T-helper 9 cell (primary cell): ENCODE results near the gene NALCN.

Experiments
- DNase-seq: peaks from one replicate; pipeline ENCODE4 v3.0.0-alpha.2; 2020

The NALCN gene

DNA sequence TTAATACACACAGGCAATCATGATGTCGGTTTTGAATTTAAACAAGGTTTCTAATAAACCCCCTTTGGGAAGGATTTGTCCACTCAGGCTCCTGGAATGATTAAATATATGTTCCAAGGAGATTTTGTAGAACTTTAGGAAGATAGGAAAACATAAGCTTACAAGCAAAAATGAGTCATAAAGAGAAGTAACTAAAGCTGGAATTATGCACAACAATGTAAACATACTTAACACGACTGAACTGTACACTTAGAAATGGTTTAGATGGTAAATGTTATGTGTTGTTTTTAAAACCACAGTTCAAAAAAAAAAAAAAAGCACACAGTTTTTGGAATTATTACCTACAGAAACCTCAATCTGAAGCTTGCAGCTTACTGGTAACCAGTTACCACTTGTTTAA lies 304.4 kb downstream of the NALCN start:
- no peak for DNase-seq

DNA sequence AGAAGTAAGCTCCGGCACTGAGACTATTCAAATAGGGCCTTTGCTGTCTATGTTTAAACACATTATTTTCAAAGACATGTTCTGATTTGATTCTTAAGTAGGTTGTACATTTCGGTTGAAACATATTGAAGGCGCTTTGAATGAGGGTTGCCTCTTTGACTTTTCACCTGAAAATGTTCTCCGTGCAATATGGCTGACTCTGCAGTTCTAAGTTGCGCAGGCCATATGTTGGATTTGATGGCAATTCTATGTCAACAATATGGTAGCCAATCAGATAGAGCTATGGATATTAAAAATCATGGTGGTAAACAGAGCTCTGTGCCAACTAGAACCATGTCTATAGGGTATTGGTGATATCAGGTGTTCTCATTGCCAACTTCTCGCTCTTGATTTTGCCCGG lies 307.3 kb downstream of the NALCN start:
- no peak for DNase-seq

DNA sequence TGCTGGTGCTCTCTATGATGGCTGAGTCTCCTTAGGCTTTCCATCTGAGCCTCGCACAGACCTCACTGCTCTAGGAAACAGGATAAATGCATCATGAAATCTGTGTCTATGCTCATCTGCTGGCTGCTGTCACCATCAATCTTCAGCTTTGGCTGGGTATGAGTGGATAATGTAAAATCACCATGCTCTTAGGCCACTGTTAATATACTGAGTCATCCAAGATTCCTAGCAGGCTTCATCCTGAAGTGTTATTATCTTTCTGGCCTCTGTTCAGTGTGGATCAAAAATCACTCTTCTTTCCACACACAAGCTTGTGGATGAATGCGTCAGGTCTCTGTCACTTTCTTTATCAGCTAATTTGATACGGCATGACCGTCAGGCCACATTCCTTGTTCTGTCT lies 317.4 kb downstream of the NALCN start:
- no peak for DNase-seq

GRCh38 chr13:101092985-101093384 lies 323.3 kb downstream of the NALCN start:
- DNase-seq: no peak

- no peak for DNase-seq
These were observed 326.0 kb downstream of the NALCN start for GRCh38 chr13:101090287-101090686.

DNA sequence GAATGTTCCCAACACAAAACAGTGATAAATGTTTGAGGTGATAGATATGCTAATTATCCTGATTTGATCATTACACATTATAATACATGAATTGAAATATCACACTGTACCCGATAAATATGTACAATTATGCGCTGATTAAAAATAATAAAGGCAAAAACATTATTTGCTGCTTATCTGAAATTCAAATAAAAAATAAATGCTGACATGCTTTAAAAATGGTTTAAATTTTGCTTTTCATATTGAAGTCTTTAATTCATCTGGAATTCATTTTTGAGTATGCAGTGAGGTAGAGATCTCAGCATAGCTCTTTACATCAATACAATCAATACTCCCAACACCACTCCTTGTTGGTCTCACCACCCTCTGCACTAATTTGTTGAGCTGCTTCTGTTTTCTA lies 330.8 kb downstream of the NALCN start:
- DNase-seq: no peak

GRCh38 chr13:101082441-101082840 lies 333.9 kb downstream of the NALCN start:
- DNase-seq: no peak

GRCh38 chr13:101080616-101081015 lies 335.7 kb downstream of the NALCN start:
- no peak for DNase-seq

DNA sequence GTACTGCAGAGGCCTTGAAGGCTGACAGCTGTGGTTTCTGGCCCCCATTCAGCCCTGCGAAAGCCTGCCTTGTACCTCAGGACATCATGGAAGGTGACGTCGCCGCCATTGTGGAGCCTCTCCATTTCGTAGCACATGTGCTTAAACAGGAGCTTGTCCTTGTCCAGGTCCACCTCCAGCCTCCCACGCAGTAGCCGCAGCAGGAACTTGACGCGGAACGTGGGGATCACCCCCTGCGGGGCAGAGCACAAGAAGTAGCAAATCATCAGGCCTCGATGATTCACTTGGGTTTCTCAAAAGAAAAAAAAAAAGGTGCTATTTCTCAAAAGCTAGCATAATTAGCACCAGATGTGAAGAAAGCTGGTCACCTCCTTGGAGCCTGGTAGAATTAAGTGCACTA lies 351.0 kb downstream of the NALCN start:
- no peak for DNase-seq

DNA sequence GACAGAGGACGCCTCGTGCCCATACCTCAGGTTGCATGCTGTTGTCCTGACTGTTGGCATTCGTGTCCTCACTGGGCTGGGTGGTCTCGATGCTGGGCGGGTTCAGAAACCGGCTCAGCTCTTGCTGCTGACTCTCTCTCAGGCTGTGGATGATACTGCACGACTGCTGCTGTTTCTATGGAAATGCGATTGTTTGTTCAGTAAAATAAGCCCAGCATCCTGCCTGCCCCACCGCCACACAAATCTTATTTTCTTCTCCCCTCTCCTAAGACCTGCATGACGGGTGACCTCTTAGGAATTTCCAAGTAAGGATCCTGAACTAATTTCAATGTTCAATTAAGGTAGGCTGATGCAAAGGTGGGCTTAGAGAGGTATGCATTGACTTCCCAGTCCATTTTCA lies 356.5 kb downstream of the NALCN start:
- DNase-seq: no peak

GRCh38 chr13:101058841-101059240 lies 357.5 kb downstream of the NALCN start:
- no peak for DNase-seq

DNA sequence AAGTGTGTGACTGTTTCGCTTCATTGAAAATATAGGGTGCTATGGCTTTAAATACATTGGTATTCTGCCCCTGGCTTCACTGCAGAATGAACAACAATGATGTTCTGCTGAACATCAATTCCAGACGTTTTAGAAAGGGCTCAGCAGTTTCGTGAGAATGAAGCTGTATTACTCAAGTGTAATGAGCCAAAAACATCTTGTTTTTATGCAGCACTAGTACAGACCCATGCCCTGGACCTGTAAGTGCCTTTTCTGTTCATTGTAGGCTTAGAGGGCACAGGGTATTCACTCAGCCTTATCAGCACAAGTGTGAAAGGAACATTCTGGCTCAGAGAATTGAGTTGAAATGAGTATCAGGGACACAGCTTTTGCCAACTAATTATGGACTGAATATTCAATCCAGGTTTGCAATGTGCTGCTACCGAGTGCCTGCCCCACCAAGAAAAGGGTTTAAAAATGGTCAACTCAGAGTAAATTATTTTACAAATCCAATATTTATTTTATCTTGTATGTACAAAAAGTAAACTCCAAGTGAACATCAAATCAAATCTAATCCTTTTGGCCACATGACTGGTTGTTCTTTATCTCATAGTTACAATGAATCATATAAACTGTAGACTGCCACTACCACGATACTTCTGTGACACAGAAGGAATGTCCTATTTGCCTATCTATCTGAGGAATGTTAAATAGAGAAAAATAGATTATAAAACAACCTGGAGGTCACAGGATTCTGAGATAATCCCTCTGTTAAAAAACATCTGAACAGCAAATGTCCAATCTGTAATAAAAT lies 362.8 kb downstream of the NALCN start:
- no peak for DNase-seq

DNA sequence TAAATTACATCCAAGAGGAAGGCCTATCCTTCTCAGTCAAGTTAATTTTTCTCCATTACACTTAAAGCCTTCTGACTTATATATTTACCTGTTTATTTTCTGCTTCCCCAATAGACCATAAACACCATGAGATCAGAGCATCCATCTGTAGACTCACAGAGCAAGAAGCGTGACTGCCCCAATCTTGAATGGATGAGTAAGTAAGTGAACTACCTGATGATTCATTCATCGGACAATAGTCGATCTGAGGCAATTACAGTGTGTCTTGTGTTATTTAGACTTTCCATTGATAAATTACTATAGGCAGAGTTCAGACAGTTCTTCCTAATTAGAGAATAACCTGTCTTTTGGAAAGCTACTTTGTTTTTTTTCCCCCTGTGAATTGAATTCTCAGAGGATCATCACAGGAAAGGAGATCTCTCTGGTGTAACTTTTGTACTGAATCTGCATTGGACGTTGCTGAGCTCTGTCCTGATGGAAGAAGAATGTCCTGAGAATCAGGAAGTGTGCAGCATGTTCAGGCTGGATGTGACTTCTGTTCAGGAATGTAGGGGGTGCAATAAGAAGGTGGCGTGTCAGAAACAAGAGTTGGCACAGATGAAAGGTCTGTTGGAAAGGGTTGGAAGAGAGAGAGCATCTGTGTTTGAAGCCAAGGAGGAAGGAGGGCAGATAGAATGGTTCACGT lies 367.0 kb downstream of the NALCN start:
- no peak for DNase-seq

DNA sequence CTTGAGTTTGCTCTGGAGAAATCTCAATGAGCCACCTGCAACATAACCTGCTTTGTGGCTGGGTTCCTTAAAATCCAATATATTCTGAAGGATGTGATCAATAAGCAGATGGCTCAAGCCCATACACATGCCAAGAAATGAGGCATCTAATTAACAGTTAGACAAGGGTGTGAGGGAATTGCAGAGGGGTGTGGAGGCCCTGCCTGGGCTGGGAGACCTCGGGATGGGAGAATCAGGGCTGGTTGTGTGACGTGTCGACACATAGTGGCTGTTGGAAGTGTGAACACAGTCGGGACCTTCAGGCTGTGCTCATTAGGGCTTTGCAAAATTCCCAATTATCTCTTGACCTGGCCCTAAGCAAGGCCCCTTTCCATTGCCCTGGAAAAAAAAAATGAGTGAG lies 379.8 kb downstream of the NALCN start:
- no peak for DNase-seq

DNA sequence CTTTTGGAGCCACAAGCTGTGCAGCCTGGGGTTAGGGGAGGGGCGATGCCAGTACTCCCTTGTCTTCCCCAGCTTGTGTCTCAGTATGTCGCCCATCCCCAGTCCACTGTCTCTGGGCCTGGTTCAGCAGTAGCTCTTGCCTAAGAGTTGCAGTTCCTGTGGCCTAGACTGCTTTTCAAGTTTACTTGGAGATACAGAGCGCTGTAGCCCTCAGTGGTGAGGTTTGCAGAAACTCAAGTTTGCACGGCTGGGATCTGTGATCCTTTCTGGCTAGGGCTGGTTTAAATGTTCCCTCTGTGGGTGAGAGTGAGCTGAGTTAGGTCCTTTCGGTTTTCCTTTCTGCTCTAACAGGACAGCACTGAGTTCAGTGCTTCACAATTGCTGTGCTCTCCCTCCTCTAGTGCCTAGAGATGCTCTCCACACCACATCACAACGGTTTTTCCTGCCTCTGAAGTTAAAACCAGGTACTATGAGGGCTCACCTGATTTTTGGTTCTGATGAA lies 381.1 kb downstream of the NALCN start:
- no peak for DNase-seq

- no peak for DNase-seq
These were observed 389.4 kb downstream of the NALCN start for GRCh38 chr13:101026736-101027398.

DNA sequence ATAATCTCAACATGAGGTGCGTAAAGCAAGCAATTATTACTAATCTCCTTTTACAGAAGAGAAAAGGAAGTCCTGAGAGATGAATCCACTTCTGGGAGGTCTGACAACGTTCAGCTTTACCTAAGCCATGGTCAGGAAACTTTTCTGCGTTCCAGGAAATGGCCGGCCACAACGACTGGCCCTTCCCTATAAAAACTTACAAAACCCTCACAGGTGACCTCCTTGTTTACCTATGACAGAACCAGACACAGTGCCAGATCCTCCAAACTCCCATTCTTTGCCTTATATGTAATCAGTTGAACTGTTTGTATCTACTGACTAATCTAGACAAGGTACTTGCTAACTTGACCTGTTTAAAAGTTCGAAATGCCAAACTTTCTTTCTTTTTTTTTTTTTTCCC lies 390.0 kb downstream of the NALCN start:
- DNase-seq: no peak

GRCh38 chr13:101025925-101026324 lies 390.4 kb downstream of the NALCN start:
- no peak for DNase-seq

DNA sequence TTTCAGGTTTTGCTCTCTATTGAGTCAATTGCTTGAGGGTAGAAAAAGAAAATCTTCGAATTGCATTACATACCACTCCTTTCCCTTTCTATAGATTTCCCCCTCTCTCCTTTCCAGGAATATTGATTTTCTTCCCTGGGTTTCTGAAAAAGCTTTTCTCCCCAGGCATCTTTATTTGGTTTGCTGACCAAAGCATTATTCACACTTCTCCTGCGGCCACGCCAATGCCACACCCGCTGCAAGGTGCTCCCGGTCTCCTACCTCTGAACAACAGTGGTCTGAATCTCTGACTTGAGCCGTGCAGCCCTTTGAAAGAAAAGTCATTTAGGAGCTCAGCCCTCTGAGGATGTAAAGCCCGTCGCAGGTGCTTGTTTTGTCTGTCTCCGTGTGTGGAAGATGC lies 390.8 kb downstream of the NALCN start:
- DNase-seq: no peak

DNA sequence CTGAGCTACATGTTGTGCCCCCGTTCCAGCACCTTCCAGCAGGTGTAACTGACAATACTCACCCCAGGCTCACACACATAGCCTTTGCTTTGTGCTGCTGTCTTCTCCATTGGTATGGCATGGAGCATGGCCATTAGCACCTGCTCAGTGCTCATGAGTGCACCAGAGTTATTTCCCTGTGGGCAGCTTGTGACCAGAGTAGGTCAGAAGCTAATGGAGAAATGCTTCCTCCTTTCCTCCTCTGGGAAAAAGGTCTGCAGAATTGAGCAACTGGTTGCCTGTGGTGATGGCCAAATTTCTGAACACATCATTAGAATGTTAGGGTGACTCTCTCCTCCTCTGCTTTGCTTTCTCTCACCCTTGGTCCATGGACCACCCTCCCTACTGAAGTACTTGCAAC lies 397.2 kb downstream of the NALCN start:
- DNase-seq: no peak

DNA sequence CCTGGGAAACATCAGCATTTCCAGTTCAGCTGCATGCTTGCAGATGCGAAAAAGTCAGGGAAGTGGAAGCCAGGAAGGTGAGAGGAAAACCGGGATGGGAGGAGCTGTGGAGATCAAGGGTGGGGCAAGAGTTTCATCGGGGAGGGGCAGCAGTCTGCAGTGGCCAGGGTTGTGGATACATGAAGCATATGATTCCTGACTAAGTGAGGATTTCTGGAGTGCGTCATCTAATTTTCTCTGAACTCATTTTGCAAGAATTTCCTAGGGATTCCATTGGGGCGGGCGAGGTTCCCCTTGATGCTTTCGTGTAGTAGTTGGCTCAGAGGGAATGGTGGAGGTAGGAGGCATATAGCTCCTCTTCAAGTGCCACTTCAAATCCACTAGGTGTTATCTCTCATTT lies 397.6 kb downstream of the NALCN start:
- DNase-seq: no peak

GRCh38 chr13:101017123-101017872 lies 399.0 kb downstream of the NALCN start:
- no peak for DNase-seq

DNA sequence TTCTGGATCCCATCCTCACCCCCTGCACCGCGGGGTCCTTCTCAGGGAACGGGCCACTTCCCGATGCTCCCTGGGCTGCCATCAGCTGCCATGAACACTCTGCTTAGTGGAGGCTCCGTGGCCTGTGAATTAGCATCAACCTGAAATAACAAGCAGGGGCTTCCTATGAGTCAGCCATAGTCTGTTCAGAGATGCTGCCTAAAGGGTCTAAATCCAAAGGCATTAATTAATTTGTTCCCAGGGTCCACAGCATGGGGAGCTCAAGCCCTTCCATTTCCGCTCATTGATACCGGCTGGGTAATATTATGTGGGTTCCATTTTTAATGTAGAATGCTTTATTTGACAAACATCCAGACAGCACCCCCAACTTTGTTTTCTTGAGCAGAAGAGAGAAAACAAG lies 399.8 kb downstream of the NALCN start:
- DNase-seq: no peak
